SH-SY5Y (cell line): ENCODE results near the gene APC.

Experiments
- GATA2 ChIP-seq: IDR thresholded peaks from 2 replicates; pipeline ENCODE4 v1.6.1; 2011; ENCODE audit warnings: mild to moderate bottlenecking, low read depth, low read length
- GATA3 ChIP-seq: IDR thresholded peaks from 2 replicates; pipeline ENCODE4 v1.6.1; 2011; ENCODE audit warnings: low read depth, mild to moderate bottlenecking, low read length, moderate library complexity

The APC gene

DNA sequence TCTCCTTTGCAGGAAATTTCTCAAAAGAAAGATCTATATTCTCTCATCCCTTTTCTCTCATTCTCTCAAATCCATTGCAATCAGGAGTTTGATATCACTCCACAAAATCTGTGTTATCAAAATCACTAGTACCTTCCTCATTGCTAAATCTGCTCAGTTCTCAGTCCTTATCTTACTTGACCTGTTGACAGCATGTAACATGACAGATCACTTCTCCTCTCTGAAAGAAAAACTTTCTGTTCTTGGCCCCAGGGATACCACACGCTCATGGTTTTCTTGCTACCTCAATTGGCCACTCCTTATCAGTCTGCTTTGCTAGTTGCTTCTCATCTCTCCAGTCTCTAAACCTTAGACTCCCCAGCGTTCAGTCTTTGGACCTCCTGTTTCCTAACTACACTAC is 145.5 kb downstream of the APC start:
- TF ChIP-seq GATA3 (no peak), GATA2 (no peak)

GRCh38 chr5:112885001-112885400 is 147.3 kb downstream of the APC start:
- TF ChIP-seq GATA3 (no peak), GATA2 (no peak)

DNA sequence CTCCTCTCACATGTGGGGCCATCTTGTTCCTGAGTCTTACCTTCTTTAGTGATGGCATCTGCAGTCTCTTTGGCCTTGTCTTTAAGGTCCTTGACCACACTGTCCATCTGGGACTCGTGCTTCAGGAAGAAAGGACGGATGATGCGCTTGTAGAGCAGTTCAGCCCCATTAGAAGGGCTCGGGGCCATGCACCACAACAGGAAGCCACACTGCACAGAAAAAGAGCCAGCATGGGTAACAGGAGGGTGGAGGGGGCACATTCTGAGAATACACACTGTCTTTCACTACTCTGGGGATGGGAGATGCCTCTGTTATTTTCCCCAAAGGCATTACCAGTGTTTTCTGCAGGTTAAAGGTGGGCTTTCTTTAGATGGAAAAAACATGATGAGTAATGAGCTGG is 149.3 kb downstream of the APC start:
- TF ChIP-seq GATA2 (no peak), GATA3 (no peak)

GRCh38 chr5:112892776-112893175 is 155.1 kb downstream of the APC start:
- no peak for TF ChIP-seq GATA3
- no peak for TF ChIP-seq GATA2

DNA sequence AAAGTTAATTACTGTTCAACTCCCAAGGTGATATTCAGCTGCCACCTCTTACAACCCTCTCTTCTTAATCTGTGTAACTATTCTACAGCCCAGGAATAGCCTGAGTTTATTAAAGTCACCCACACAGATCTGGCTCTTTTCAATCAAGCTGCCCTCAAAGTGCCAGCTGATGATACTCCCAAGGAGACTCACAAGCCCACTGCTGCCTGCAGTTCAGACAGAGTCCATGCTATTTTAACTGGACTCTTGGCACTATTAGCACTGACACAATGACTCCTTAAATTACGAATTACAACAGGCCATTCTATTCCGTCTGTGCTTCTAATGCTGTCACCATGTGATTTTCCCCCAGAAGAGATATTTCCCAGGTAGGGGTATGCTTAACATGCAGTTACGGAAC is 158.0 kb downstream of the APC start:
- TF ChIP-seq GATA3 (no peak), GATA2 (no peak)
